K562 (cell line): ENCODE data around the gene CUTA.

Experiments used
- BHLHE40 ChIP-seq: IDR thresholded peaks from 2 replicates; pipeline ENCODE4 v1.6.1; 2011; ENCODE audit warnings: low read length, improper control_type of control experiment
- CTCF ChIP-seq, 3 experiments: IDR thresholded peaks in 2 of 3; conservative IDR thresholded peaks in 1 of 3; 2 replicates each; pipeline ENCODE4 v1.5.1; 2011 to 2012; ENCODE audit warnings: low read length in 3 of 3, mild to moderate bottlenecking in 3 of 3, control low read depth in 2 of 3, improper control_type of control experiment in 1 of 3, inconsistent platforms in 1 of 3, low read depth in 1 of 3, mixed read lengths in 1 of 3, moderate library complexity in 1 of 3; ENCODE audit not compliant: insufficient read depth in 2 of 3
- ESRRA ChIP-seq: fragments of 450-650 bp; IDR thresholded peaks from 2 replicates; pipeline ENCODE4 v1.6.1; 2014; ENCODE audit warnings: low read depth, mild to moderate bottlenecking, moderate library complexity, borderline replicate concordance
- HNRNPLL ChIP-seq: fragments of 200-400 bp; formaldehyde crosslinking; IDR thresholded peaks from 2 replicates; pipeline ENCODE4 v1.6.1; 2017; ENCODE audit warnings: low read length, low read depth, mild to moderate bottlenecking; ENCODE audit not compliant: poor library complexity, severe bottlenecking
- KDM1A ChIP-seq, 2 experiments: fragments of 450-650 bp; IDR thresholded peaks; 2 replicates each; pipeline ENCODE4 v1.6.1; 2016; ENCODE audit warnings: mild to moderate bottlenecking in 2 of 2
- MAX ChIP-seq: sonication (generic); formaldehyde crosslinking; IDR thresholded peaks from 2 replicates; pipeline ENCODE4 v1.9.0; 2022; ENCODE audit warnings: mild to moderate bottlenecking, missing genetic modification reagents
- POLR2AphosphoS5 ChIP-seq: IDR thresholded peaks from 2 replicates; pipeline ENCODE4 v1.6.1; 2011; ENCODE audit warnings: mild to moderate bottlenecking, low read depth, low read length, moderate library complexity; ENCODE audit not compliant: control insufficient read depth, insufficient read depth
- POLR2B ChIP-seq: fragments of 450-650 bp; IDR thresholded peaks from 2 replicates; pipeline ENCODE4 v1.6.1; 2018; ENCODE audit warnings: low read depth; ENCODE audit not compliant: partially characterized antibody
- SIN3A ChIP-seq, 2 experiments: fragments of 150-350 bp in 1 of 2; IDR thresholded peaks; 2 replicates each; pipeline ENCODE4 v1.6.1; 2011 to 2016; ENCODE audit warnings: borderline replicate concordance in 2 of 2, low read depth in 2 of 2, low read length in 2 of 2, mild to moderate bottlenecking in 2 of 2, moderate library complexity in 2 of 2; ENCODE audit not compliant: control insufficient read depth in 1 of 2

DNA sequence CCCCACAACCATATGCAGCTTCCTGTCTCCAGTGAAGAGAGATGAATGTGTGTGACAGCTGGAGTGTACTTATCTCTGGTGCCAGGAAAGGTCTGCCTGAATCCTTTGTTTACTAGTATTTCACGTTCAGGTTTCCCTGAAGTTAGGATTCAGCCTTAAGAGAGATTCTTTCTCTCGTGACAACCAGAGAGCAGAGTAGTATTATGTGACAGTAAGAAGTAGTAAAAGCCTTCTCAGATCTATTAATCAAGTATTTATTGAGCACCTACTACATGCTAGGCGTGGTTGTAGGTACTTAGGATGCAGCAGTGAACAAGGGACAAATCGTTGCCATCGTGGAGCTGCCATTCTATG, 25.3 kb downstream of the CUTA start:
- TF ChIP-seq POLR2B (no peak), HNRNPLL (no peak), CTCF (IDR thresholded peaks at IDR 0.05 in 2 of 3, conservative IDR thresholded peaks at IDR 0.05 in 1 of 3; ENCODE audit: insufficient read depth in 2 of 3, low read depth in 1 of 3, low read length in 3 of 3) (no peak), SIN3A (IDR thresholded peaks at IDR 0.05; ENCODE audit: borderline replicate concordance in 2 of 2, control insufficient read depth in 1 of 2, low read depth in 2 of 2, low read length in 2 of 2) (no peak), POLR2AphosphoS5 (no peak), KDM1A (IDR thresholded peaks at IDR 0.05) (peak in 1 of 2 experiments; percentile 70; a peak in 2 of 4 replicates), ESRRA (no peak), BHLHE40 (no peak), MAX (CRISPR knock-in tag) (no peak)
